Measurements from ENCODE around the gene ANKRD34A. TPM values are rescaled to one million over a fixed set of nuclear protein-coding genes. Genes with fewer than 3 reads are reported as not detected.

The ANKRD34A gene
- total and polyA plus RNA-seq, 2 of the 8 experiments (the other 6 are each of a cell fraction or from before 2014, with no cell fraction given): 0.15 to 0.20 TPM

- peak in 1 of 2 experiments; percentile 75; a peak in 2 of 3 replicates for TF ChIP-seq POLR2A (IDR thresholded peaks at IDR 0.05; ENCODE audit: control extremely low read depth in 1 of 2, low read depth in 2 of 2, low read length in 2 of 2)
- TF ChIP-seq ASH2L (IDR thresholded peaks at IDR 0.05; ENCODE audit: low read length): peak; percentile 43
- peak; percentile 70 for TF ChIP-seq SP1 (IDR thresholded peaks at IDR 0.05; ENCODE audit: low read depth, low read length)
Observed at GRCh38 chr1:145964328-145965118, at the start of gene ANKRD34A, which contains the start of gene POLR3GL (continued).

Data from H1 (cell line).